ENCODE measurements around the gene MACC1.
A peak's percentile ranks its signal among the peaks of the same experiment; 100 is the strongest.
"Not testable (repeated sequence)": the region's sequence is repeated elsewhere in the genome, so short reads cannot be mapped to it uniquely, and the experiment has no call there.

Gene MACC1

DNA sequence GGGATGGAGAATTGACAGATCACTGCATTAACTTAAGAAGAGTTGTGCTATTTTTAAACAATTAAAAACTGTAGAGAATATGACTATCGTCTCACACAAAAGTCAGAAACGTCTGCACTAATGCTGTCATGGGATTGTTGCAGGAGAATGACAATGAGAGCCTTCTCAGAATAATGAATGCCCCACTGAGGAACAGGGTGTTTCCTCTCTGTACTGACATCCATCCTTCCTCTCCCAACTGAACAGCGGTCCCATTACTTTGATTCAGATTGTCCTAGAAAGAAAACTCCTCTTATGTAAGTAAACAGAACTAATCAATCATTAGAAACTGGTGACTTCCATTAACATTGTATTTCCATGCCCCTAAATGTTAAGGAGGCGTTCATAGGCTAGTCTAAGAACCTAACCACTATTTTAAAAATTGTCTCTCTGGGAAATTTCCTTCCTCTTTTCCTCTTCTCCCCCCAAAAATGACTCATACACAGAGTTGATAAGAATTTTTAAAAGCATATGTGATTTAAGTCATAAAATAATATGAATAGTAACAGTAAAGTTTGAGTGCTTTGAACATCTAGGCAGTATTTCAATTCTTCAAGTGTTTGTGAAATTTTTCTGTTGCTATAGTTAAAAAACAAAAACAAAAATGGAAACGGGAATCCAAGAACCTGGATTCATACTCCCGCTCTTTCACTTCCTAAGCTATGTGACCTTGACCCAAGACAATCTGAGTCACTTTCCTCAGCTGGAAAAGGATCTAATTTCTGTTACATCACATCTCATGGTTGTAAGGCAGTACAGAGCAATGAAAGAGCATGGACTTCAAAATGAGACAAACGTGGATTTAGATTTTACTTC, 12.7 kb upstream of the MACC1 start:
- DNase-seq, result no peak

DNA sequence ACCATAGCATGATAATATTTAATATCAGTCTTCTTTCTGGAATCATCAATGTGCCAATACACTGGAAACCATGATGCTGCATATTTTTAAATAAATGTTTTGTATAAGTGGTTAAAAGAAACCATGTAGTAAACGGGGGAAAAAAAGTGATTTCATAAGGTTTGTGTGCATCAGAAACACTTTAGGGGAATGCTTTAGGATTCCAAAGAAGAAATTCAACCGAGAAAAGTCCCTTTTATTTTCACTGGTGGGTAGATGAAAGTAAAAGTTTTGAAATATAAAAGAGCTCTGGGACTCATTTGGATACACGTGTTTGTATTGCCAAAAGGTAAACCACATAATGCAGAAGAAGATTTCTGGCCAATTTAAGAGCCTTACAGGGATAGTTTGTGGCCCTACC, 11.9 kb upstream of the MACC1 start:
- DNase-seq, result no peak

DNA sequence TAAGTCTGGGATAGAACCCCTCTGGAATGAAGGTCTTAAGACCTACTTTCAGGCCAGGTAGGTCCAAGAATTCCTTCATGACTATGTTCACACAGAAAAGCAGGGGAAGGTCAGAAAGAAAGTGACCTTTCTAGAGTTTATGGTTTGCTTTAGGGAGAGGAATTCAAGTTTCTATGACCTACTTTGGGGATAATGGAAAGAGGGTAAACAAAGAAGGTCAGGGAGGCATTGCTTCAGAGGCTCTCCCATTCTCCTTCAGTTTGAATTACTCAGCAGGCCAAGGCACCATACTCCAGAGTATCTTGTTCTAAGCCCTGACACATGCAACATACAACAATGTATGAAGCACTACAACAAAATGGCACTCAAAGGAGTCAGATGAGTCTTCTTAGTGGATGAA, 11.5 kb upstream of the MACC1 start:
- no peak for DNase-seq

DNA sequence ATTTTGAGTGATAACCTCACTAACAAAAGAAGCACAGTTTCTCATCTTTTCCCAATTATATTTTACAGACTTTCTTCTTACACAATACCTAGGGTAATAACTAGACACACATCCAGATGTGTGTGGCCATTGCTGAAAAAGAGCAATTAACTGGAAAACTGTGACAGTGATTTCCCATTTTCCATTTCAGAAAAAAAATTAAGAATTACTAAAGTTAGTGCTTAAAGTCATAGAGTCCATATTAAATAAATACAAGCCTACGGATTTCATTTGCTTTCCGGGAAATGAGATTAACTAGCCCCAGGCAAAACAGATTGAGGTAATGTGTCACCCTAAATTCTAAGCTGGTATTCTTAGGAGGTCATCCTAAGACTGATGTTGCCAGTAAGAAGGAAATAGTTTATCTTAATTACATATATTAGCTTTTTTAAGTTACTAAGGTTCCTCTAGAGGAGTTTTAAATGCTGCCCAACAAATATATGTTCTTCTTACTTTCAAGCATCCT, 10.2 kb upstream of the MACC1 start:
- DNase-seq, result no peak

DNA sequence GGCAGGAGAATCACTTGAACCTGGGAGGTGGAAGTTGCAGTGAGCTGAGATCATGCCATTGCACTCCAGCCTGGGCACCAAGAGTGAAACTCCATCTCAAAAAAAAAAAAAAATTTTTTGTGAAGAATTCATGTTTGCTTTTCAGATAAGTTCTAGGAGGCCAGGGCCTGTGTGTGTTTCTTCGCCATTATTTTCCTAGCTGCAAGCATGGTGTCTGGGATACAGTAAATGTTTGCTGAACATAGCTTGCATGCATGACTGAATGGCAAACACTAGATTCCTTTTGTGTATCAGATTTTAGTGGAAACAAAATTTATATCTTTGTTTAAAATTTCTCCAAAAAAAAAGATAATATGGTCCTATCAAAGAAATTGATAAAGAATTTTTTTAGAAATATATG, 9.7 kb upstream of the MACC1 start:
- DNase-seq, result no peak

DNA sequence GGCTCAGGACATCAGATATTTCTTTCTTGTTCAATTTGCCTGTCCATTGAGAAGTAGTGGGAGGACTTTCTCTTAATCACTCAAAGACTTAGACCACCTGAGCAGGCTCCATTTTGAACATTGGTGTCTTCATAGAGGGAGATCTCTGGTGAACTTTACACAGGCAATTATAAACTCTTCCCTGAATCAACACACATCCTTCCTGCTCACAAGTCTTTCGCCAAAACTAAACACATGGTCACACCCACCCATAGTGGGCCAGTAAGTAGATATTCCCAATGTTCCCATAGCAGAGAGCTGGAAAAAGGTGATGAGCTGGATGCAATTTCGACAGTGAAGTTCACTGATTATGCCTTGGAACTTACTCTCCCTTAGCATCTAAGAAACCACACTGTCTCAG, 8.2 kb upstream of the MACC1 start:
- no peak for DNase-seq

DNA sequence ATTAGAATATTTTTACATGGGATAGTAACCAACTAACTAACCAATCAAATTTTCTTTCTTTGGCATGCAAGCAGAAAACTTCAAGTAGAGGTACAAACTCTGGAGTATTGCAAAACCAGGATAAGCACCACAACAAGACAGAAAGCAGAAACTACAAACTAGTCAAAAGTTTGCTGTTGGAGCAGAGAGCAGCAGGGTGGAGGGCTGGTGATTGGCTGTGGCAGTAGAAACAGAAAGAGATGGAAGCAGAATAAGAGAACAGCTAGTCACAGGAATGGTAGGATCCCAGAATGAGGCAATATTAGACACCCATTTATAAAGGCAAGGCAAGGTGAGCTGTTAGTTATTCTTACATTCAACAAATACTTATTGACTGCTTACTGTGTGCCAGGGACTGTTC, 6.8 kb upstream of the MACC1 start:
- no peak for DNase-seq

DNA sequence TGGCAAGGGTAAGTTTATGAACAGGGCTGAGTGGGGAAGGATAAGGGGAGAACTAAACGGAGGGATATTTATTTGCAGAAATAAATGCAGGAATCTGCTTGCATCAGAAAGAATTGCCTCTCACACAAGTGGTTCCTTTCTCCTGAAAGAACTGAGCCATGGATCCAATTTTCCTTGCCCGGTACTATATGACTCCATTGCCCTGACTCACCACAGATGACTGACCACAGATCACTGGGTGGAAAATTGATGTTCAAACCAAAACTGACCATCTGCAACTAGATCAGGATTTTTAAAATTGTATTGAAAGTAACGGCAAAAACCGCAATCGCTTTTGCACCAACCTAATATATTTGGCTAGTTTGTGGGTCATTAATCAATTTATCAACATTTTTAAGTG, 6.2 kb upstream of the MACC1 start:
- no peak for DNase-seq

DNA sequence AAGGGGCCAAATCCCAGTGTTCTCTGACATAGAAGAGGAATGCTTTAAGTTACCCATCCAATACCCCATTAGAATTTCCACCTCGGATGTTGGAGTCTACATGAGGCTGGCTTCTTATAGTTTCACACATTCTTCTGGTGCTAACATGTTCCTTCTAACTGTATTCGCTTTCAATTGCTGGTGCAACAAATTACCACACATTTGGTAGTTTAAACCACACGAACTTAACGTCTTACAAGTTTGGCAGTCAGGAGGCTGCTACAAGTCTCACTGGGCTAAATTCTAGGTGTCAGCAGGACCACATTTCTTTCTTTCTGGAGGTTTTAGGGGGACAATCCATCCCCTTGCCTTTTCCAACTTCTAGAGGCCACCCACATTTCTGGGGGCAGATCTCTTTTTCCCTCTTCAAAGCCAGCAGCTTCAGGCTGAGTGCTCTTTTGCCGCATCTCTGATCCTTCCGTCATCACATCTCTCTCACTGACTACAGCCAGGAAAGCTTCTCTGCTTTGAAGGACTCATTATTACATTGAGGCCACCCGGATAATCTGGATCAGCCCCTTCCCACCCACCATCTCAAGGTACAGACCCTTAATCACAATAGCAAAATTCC, 5.1 kb upstream of the MACC1 start:
- DNase-seq, result no peak

DNA sequence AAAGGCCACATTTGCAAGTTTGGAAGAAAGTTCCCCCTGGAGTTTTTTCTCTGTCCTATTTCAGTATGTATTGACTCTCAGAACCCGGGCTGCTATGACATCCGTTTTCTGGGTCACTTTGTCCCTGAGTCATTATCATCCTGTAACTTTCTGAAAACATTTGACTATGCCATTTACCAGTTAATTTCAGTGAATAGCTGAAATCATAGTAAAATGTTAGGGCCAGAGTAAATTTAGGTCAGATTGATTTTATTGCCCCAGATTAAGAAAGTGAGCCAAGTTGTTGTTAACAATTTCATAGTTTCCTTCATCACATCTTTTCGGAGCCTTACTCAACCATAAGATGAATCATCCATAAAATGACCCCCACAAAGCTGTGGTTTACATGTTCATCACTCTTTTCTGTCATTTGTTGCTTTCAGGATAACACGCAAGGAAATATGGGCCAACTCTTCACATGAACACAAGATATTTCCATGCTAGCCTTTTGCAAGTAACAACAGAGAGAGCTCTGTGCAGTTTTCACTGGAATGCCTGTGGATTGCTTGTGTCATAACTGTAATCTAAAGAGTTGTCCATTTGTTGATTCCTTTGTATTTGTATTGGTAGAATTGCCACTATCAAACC, 3.9 kb upstream of the MACC1 start:
- DNase-seq, result no peak

DNA sequence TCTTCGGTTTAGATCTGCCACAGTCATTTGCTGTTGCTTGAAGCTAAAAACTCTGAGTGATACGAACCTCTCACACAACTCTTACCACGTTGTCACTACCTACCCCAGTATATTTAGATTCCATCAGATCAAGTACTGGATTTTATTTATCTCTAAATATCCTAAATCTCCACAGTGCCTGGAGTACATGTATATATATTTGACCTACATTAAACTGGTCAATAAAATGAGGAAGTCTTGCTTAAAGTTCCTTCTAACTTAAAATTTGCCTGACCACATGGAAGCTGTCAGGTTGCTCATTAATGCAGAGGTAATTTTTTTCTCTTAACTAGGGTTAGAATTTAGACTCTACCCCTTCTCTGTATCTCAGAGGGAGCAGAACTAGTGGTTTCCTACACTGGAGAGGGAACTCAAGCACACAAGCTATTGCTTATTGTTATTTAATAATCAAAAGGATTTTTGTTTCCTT, 3.1 kb upstream of the MACC1 start:
- DNase-seq, result no peak

DNA sequence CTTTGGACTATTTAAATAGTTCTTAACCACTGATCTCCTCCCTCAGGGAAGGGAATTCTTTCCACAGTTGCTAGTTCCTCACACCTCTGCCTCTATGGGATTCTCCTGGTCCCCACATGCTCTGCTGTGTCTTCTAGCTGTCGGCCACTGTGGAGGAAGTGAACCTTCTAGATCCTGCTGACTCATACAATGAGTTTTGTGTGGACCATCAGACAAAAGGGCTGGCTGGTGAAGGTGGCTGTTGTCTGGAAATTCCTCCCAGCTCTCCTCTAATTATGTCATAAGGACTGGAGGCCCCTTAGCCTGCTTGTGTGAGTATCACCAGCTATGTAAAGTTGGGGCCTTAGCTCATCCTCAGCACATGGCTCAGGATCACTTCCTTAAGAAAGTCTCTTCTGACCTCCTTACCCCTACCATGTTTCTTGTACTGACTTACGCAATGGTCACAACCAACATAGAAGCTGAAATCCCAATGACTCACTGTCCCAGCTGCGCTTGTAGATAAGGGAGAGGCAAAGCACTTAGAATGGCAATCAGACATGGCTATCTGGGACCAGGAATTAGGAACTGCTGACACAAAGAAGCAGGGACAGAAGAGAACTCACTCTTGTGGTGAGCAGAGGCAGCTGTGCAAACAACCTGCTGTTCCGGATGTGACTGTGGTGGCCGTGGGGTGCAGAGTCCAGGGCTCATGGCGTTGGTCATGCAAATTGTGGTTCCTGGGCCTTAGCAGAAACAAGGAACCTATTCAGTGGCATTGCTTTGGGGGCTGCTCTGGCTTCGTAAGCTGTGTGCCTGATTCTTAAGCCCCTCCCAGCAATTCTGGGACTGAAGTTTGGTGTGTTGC, 2.5 kb upstream of the MACC1 start:
- DNase-seq, result peak; percentile 91

DNA sequence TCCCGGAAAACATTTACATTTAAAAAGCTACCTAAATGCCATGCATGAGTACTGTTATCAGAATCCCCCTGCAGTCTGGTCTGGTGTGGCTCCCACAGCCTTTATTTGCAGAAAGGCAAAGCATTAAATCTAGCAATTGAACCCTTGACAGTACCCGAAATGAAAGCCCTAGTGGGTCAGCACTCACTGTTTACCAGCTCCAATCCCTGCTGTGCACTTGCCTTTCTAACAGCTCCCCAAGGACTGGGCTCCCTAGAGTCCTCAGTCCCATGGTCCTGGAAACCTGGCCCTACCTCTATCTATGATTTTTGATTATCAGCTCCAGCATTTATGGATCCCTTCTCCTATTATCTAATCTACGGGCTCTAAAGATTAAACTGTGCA, 1.9 kb upstream of the MACC1 start:
- no peak for DNase-seq

DNA sequence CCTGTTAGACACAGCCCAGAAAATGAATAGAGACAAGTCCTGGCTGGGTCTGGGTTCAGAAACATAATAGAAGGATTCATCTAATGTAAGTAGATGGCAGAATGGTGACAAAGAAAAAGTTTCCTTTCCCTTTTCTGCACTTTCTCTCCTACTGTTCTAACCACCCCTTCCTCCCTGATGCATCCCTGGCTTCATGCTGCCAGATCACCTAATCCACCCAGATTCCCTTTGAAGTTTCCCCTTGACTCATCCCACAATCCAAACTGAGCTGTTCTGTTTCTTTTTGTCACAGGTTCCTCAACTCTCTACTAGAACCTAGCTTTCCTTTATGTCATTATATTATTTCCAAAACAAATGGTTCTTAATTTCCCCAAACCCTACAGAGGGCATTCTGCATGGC, 1.1 kb upstream of the MACC1 start:
- DNase-seq, result no peak

DNA sequence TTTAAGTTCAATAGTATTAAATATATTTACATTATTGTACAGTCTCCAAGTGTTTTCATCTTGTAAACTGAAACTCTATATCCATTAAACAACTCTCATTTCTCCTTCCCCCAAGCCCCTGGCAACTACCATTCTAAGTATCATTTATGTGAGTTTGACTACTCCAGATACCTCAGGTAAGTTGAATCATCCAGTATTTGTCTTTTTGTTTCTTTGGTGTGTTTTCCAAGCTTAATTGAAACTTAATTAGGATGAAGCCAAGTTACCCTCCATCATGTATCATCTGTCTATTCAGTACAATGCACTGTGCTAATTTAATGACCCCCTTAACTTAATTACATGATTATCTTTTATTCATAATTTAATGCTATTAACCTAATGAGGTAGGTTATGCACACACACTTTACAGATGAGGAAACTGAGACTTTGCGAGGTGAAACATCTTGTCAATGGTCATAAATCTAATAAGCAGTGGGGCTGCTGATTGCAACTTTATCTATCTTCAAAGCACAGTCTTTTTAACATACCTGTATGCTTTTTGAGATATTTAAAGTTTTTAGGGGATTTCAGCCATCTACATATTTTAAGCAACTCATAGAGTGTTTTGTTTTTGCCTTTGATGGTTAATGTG, 663 bp downstream of the MACC1 start:
- DNase-seq, result no peak

DNA sequence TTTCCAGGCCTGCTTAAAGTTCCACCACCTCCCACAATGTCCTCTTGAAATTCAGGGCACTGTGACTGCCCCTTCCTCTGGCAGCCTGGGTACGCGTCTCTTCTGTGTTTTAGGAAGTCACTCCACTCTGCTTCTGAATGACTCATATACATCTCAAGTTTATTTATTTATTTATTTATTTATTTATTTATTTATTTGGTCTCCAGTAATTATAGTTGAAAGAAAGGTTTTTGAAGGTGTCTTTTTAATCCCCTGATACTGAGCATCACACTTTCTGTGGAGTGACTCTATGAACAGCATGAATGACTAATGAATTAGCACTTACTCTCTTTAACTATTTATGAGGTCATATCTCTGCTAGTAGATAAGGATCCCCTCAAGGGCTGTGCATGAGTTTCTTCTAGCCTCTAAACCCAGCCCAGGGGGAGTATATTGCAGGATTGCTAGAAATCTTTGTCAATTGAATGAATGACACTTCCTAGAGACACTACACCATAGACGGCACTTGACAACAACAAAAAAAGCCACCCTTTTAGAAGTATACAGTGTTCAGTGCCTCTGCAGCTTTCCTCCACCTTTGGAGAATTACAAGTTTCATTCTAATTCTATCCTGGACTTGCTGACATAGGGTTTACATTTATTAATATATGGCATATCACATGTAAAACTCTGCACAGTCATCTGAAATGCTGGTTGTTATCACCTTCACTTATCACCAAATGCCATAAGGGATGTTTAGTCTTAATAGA, 2.1 kb downstream of the MACC1 start:
- DNase-seq, result no peak

DNA sequence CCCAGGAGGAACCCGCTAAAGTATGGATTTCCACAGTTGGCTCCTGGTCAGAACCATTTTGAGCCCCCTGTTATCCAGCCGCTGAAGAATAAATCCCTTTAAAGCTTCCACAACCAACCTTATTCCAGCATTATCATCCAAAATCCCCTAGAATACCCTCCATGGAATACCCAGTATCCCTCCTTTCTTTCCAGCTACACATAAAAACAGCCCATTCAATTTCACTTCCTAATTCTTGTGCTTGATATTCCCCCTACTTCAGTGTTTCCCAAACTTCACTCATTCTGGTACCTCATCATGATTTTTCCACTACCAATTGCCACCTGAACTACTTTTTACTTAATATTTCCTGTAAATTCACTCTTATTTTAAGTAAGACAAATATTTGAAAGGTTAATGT, 3.1 kb downstream of the MACC1 start:
- no peak for DNase-seq

DNA sequence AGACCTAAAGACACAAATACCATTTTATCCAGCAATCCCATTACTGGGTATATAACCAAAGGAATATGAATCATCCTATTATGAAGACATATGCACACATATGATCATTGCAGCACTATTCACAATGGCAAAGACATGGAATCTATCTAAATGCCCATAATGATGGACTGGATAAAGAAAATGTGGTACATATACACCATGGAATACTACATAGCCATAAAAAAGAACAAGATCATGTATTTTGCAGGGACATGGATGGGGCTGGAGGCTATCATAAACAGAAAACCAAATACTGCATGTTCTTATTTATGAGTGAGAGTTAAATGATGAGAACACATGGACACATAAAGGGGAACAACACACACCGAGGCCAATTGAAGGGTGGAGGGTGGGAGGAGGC, 3.8 kb downstream of the MACC1 start:
- DNase-seq, result no peak

DNA sequence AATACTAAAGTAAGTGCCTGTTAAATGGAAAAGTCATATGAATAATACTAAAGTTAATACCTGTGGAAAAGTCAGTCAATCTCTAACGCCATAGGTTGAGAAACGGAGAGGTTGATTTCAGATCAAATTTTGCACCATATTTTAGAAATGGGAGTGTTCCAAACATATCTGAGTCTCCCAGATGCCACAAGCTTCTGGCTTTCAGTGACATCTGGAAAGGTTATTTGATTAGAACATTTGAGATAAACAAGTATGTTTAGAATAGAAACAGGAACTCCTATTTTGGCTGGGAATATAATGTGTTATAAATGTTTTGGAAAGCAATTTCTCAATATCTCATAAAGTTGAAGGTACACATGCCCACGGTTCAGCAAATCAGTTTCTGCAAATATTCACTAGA, 5.8 kb downstream of the MACC1 start:
- no peak for DNase-seq

DNA sequence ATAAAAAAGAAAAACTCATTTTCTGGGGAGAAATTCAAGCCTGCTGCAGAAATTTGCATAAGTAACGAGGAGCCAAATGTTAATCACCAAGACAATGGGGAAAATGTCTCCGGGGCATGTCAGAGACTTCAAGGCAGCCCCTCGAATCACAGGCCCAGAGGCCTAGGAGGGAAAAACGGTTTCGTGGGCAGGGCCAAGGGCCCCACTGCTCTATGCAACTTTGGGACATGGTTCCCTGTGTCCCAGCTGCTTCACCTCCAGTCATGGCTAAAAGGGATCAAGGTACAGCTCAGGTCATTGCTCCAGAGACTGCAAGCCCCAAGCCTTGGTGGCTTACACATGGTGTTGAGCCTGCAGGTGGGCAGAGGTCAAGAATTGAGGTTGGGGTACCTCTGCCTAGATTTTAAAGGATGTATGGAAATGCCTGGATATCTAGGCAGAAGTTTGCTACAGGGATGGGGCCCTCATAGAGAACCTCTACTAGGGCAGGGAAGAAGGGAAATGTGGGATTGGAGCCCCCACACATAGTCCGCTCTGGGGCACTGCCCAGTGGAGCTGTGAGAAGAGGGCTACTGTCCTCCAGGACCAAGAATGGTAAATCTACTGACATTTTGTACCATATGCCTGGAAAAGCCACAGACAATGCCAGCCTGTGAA, 8.4 kb downstream of the MACC1 start:
- DNase-seq, result no peak

DNA sequence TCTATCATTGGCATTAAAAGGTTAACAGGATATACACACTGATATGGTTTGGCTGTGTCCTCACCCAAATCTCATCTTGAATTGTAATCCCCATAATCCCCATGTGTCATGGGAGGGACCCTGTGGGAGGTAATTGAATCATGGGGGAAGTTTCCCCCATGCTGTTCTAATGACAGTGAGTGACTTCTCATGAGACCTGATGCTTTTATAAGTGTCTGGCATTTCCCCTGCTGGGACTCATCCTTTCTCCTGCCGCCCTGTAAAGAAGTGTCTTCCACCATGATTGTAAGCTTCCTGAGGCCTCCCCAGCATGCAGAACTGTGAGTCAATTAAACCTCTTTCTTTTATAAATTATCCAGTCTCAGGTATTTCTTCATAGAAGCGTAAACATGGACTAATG, 9.4 kb downstream of the MACC1 start:
- not testable (repeated sequence) for DNase-seq

All from SHP77 treated with DMSO at 0.1 percent for 48 hours (cell line).